Right atrium auricular region (tissue), 2 donors: ENCODE measurements around the gene SLC12A6. TPM values are rescaled to one million over a fixed set of nuclear protein-coding genes. Genes with fewer than 3 reads are reported as not detected.

Experiments
- DNase-seq: peaks from one replicate; pipeline ENCODE4 v3.0.0-alpha.2; 2019; ENCODE audit warnings: low spot score
- H3K27ac ChIP-seq, 2 donors: fragments of 200-600 bp; sonication (generic); 1 replicate in 1 of 2; 2 replicates in 1 of 2; pipeline ENCODE4 v1.5.1; 2016 to 2019
- H3K27me3 ChIP-seq, 2 donors: fragments of 200-600 bp; sonication (generic); one replicate each; pipeline versions ENCODE4 v1.5.1 to v1.6.0; 2017 to 2019
- H3K36me3 ChIP-seq: fragments of 200-600 bp; sonication (generic); one replicate; pipeline ENCODE4 v1.5.1; 2016
- H3K4me1 ChIP-seq, 2 donors: fragments of 200-600 bp; sonication (generic); one replicate each; pipeline versions ENCODE4 v1.5.1 to v1.6.0; 2017 to 2019
- H3K4me3 ChIP-seq, 2 donors: fragments of 200-600 bp; sonication (generic); 1 replicate in 1 of 2; 2 replicates in 1 of 2; pipeline ENCODE4 v1.5.1; 2017 to 2019; ENCODE audit warnings: mild to moderate bottlenecking in 1 of 2, moderate library complexity in 1 of 2
- H3K9me3 ChIP-seq, 2 donors: fragments of 200-600 bp; sonication (generic); one replicate each; pipeline ENCODE4 v1.5.1; 2019
- CTCF ChIP-seq, 2 donors: fragments of 200-600 bp; sonication (generic); IDR thresholded peaks; one replicate each; pipeline ENCODE4 v1.5.1; 2019; ENCODE audit warnings: antibody characterized with exemption in 2 of 2
- total RNA-seq, 2 donors: library from RNA; depleted of rRNA; stranded (reverse); fragments of >200 nt; gene quantifications; one replicate each; pipeline ENCODE4 v1.1.0, GENCODE V29; 2016

Gene SLC12A6
- total RNA-seq, 2 donors from 2014 or later, result 21.1 to 21.6 TPM

- no peak for DNase-seq
- TF ChIP-seq CTCF (IDR thresholded peaks at IDR 0.05), result no peak
- H3K36me3 ChIP-seq, result no peaks in the 10 kb centered on the region
- H3K9me3 ChIP-seq, result no peaks in the 10 kb centered on the region
- H3K4me3 ChIP-seq, result no peak overlapping the region
- no peaks in the 10 kb centered on the region for H3K27me3 ChIP-seq
- no peaks in the 10 kb centered on the region for H3K4me1 ChIP-seq
- H3K27ac ChIP-seq, result no peak overlapping the region
Observed at GRCh38 chr15:34329006-34329405, 8.6 kb downstream of the SLC12A6 start.

DNA sequence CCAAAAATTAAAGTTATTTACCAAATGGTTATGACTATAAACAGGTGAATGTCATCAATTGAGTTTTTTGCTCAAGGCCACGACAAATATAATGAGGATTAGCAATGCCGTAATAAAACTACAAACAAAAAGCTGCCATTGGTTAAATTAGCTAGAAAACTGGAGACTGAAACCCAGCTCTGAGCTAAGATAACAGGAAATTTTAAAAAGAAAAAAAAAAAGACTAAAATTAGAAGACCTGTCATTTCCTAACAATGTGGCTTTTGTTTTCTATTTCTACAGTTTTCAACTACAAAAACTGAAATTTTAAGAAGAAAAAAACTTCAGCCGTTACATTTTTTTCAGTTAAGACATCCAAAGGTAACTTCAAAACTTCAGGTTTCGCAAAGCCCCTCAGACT, 9.7 kb downstream of the SLC12A6 start:
- no peak for TF ChIP-seq CTCF (IDR thresholded peaks at IDR 0.05)
- H3K27me3 ChIP-seq, result no peaks in the 10 kb centered on the region
- H3K4me1 ChIP-seq, result no peaks in the 10 kb centered on the region
- no peaks in the 10 kb centered on the region for H3K36me3 ChIP-seq
- no peak for DNase-seq
- H3K4me3 ChIP-seq, result no peak overlapping the region
- H3K9me3 ChIP-seq, result no peaks in the 10 kb centered on the region
- H3K27ac ChIP-seq, result no peak overlapping the region

GRCh38 chr15:34325368-34325767, 12.2 kb downstream of the SLC12A6 start:
- Histone ChIP-seq H3K27me3 (no peaks in the 10 kb centered on the region), H3K36me3 (no peaks in the 10 kb centered on the region), H3K4me1 (no peaks in the 10 kb centered on the region), H3K27ac (no peak overlapping the region), H3K9me3 (no peaks in the 10 kb centered on the region), H3K4me3 (no peak overlapping the region)
- TF ChIP-seq CTCF (IDR thresholded peaks at IDR 0.05), result no peak
- no peak for DNase-seq

DNA sequence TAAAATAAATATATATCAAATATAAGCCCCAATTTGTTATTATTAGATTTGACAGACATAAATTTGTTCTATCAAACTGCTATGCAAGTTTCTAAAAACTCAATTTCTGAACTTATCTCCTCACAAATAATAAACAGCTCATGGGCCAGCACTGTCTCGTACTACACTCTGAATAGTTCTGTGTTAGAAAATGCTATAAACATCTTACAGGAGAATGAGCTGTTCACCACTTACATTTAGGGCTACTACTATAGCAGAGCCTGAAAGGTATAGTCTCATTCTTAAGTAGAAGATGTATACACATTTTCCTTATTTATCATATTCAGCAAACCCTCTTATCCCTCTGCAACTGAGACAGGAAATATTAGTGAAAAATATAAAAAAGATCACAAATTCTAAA, 12.6 kb downstream of the SLC12A6 start:
- H3K27ac ChIP-seq, result no peak overlapping the region
- no peaks in the 10 kb centered on the region for H3K4me1 ChIP-seq
- H3K27me3 ChIP-seq, result no peaks in the 10 kb centered on the region
- H3K9me3 ChIP-seq, result no peaks in the 10 kb centered on the region
- DNase-seq, result no peak
- no peaks in the 10 kb centered on the region for H3K36me3 ChIP-seq
- TF ChIP-seq CTCF (IDR thresholded peaks at IDR 0.05), result no peak
- H3K4me3 ChIP-seq, result no peak overlapping the region

DNA sequence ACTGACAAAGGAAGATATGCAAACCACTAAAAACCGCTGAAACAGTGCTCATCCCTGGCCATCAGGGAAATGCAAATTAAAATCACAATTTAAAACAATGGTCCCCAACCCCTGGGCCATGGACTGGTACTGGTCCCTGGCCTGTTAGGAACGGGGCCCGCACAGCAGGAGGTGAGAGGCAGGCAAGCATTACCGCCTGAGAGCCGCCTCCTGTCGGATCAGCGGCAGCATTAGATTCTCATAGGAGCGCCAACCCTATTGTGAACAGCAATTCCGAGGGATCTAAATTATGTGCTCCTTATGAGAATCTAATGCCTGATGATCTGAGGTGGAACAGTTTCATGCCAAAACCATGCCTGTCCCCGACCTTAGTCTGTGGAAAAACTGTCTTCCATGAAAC, 14.4 kb downstream of the SLC12A6 start:
- Histone ChIP-seq H3K4me1 (peaks cover 0 to 4% of the 10 kb centered on the region in 2 donors), H3K36me3 (no peaks in the 10 kb centered on the region)
- no peak for TF ChIP-seq CTCF (IDR thresholded peaks at IDR 0.05)

GRCh38 chr15:34318277-34319079, 19.1 kb downstream of the SLC12A6 start:
- Histone ChIP-seq H3K27me3 (no peaks in the 10 kb centered on the region), H3K4me1 (peaks cover 0 to 22% of the 10 kb centered on the region in 2 donors), H3K4me3 (peak overlapping the region; percentile 41 to 55), H3K9me3 (no peaks in the 10 kb centered on the region), H3K27ac (peak overlapping the region; percentile 25 to 71), H3K36me3 (no peaks in the 10 kb centered on the region)
- DNase-seq, result peak; percentile 83
- TF ChIP-seq CTCF (IDR thresholded peaks at IDR 0.05), result no peak

More for the DNA sequence above, 14.4 kb downstream of the SLC12A6 start:
- no peak overlapping the region for H3K27ac ChIP-seq
- H3K27me3 ChIP-seq, result no peaks in the 10 kb centered on the region
- no peak for DNase-seq
- H3K9me3 ChIP-seq, result no peaks in the 10 kb centered on the region
- no peak overlapping the region for H3K4me3 ChIP-seq
